ENCODE data around the gene GAGE10.

The GAGE10 gene

DNA sequence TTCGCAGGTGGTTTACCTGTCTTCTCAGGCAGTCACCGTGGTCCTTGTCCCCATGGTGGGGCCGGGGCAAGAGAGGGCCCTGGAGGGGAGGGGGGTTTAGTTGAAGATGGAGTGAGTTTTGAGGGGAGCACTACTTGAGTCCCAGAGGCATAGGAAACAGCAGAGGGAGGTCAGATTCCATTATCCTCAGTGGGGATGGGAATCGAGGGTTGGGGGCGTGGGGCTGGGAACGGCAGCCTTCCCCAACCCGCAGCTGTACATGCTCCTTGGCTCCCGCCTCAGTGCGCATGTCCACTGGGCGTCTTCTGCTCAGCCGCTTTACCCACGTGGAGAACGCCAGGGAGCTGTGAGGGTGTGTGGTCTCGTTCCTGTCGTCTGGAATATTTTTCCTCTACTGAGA is at the start of gene GAGE10:
TSS of gene GAGE10 (plus strand) at position 301 of the 400 bp plus-strand sequence. CDS start 1,214 bp downstream, outside the sequence.
- DNase-seq (ENCODE audit: low read depth in 2 of 2): no peak

DNA sequence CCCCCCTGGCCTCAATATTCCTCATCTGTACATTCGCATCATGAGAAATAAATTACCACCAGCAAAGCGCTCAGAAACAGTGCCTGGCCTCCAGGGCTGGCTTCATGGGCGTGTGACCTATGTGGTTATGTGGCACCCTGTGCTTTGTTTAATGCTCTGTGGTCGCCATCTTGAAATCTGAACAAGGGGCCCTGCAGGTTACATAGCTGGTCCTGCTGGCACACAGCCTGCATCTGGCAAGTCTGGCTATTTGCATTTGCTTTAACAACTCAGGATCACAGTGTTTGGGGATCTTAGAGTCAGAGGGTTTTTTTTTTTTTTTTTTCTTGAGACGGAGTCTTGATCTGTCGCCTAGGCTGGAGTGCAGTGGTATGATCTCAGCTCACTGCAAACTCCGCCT is 48.8 kb upstream of the GAGE10 start:
- DNase-seq (ENCODE audit: low read depth in 2 of 2): no peak

DNA sequence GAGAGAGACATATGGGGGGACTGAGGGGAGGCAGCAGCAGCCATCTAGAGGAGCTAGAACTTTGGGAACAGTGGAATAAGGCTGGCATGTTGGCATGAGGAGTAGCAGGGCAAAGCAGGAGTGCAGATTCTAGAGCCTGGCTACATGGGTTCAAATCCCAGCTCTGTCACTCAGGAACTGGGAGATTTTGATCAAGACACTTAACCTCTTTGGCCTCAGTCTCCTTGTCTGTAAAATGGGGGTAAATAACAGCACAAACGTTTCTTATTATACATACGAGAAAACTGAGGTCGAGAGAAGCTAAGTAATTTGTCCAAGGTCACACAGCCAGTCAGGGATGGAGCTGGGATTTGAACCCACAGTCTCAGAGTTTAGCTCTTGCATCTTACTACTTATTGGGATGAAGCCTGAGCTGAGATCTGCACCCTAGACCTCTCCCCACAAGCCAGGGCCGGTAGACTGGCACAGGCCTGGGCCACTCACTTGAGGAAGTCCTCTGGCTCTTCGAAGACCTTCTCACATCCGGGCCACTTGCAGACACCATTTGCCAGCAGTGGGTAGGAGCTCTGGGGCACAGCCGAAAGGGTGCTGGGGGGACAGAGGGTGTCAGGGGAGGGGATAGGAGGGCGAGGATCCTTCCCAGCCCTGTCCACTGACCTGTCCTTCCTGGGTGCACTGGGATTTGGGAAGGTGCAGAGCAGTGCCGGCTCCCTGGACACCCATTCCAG is 47.0 kb upstream of the GAGE10 start:
- DNase-seq (ENCODE audit: low read depth in 2 of 2): no peak

DNA sequence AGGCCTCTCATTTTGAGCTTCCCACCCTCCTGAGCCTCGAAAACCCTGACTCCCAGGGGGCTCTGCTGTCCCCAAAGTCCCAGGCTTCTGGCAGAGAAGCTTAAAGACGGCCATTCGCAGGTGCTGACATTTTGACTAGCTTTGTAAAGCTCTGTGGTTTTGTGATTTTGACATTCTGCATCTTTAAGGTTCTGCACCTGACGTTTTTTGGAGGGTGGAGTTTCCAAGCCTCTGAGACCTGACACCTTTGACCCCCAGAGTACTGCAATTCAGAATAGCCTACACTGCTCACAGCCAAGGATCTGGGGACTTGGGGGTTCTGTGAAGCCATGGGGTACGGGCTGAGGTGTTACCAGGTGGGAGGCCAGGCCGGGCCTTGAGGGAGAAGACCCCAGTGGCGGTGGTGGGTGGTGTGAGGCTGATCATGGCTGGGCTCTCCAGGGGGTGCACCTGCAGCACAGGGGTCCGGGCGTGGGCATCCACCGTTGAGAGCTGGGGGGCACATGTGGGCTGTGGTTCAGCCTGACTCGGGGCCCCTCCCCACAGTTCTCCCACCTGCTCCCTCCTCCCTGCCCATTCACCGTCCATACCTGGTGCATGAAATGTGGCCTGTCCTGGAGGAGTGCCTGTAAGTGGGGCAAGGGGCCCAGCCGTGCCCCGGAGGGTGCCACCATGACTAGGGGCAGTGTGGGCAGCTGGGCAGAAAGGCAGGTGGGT is 46.2 kb upstream of the GAGE10 start:
- DNase-seq (ENCODE audit: low read depth in 2 of 2): no peak

DNA sequence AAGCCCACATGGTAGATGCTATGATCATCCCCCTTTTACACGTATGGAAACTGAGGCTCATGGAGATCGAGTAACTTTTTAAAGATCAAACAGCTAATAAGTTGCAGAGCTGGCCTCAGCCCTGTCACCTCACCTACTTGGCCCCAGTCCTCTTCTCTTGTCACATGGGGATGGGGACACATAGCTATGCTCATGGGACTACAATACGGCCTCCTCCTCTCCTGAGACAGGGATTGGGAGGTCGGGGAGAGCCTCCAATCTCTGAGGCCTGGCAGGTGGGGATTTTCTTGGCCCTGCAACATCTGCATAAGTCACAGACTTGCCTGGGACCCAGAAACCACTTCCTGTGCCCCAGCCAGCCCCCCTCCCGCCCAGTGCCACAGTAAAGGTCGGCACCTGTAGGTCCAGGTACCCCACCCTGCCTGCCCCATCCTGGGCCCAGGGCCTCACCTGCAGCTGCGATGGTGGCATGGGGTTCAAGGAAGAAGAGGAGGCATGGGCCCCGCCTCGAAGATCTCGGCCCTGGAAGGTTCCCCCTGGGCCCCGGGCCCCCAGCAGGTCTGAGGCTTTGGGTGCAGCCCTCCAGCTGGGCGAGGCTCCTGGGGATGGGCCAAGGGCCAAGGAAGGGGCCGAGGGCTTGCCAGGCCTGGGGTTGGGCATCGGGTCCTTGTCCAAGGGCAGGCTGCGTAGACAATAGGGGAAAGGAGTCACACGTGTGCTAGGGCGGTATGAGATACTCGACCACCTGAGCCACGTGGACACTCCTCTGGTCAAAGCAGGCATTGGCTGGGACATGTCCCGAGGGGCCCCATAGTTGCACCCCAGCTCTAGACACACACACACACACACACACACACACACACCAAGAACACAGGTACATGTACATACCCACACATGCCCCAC is 45.3 kb upstream of the GAGE10 start:
- DNase-seq (ENCODE audit: low read depth in 2 of 2): no peak

DNA sequence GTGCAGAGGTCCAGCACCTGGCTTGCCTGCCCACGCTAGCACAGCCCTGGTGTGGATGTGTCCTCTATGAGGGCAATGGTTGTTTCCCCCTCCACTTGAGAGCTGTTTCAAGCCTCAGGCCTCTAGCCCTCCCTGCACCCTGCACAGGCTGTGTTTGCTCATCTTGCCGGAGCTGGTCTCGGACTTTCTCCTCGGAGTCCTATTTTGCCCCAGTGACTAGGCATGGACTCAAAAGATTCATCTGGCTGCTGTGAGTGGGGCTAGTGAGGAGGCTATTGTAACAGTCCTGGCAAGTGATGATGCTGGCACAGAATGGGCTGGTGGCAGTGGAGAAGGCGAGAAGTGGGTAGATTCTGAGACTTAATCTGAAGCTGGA is 44.7 kb upstream of the GAGE10 start:
- no peak for DNase-seq (ENCODE audit: low read depth in 2 of 2)

DNA sequence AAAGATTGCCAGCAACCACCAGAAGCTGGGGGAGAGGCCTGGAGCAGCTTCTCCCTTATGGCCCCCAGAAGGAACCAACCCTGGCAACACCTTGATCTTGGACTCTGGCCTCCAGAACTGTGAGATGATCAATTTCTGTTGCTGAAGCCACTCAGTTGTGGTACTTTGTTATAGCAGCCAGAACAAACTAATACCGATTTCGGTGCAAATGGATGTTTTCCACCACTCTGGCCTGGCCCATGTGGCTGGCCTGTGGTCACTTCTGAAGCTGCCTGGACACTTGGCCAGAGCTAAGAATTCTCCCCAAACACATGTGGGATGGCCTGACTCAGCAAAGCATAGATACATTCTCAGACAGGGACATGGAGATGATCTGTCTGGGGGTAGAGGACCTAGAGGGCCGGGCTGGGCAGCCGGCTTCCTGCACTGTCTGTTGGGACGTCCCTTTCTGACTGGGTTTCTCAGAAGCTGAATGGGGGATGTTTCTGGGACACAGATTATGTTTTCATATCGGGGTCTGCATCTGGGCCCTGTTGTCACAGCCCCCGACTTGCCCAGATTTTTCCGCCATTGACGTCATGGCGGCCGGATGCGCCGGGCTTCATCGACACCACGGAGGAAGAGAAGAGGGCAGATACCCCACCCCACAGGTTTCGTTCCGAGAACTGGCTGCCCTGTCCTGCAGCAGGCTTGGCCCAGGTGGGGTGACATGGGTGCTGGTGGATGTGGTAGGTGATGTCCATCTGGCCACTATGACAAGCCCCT is 43.0 kb upstream of the GAGE10 start:
- no peak for DNase-seq (ENCODE audit: low read depth in 2 of 2)

- no peak for DNase-seq (ENCODE audit: low read depth in 2 of 2)
These were observed 40.8 kb upstream of the GAGE10 start for GRCh38 chrX:49262603-49263002.

DNA sequence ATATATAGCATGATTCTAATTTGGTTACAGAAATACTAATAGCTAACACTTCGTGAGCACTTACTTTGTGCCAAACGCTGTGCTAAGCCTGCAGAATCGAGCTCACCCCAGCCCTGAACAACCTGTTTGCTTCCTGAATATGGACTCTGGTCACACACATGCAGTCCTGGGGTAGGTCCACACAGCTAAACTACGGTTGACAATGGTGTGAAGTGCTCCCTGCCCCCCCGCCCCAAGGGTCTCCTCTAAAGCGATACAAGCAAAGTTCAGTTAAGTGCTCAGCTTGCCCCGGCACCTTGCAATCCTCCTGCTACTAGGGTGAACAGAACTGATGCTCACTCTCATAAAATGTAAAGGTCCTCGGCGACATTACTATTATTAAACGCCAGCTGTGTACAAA is 39.8 kb upstream of the GAGE10 start:
- DNase-seq (ENCODE audit: low read depth in 2 of 2): no peak

DNA sequence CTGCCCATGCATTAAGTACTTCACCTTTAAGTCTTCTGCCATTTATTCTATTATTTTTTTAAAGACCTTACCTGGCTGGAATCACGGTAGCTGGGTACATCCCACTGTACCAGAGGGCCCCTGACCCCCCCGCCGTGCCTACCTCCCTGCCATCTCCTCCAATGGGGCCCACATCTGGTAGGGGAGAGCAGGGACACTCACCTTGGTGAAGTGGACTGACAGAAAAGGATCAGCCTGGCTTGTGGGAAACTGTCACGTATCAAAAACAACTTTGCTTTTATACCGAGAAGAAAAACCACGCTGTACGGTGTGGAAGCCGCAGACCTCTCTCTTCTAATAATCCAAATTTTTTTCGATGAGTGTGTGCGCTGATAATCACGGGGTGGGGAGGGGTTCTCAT is 39.0 kb upstream of the GAGE10 start, which contains the start of gene FOXP3:
TSS of gene FOXP3 (minus strand) at position 251 of the 400 bp plus-strand sequence. CDS start 6,205 bp downstream, outside the sequence.
- no peak for DNase-seq (ENCODE audit: low read depth in 2 of 2)

GRCh38 chrX:49266523-49267445 is 36.7 kb upstream of the GAGE10 start:
- no peak for DNase-seq (ENCODE audit: low read depth in 2 of 2)

GRCh38 chrX:49268702-49269009 is 34.8 kb upstream of the GAGE10 start:
- no peak for DNase-seq (ENCODE audit: low read depth in 2 of 2)

- DNase-seq (ENCODE audit: low read depth in 2 of 2): peak; percentile 85 to 86
These were observed 34.3 kb upstream of the GAGE10 start for GRCh38 chrX:49269010-49269766.

GRCh38 chrX:49269767-49270248 is 33.6 kb upstream of the GAGE10 start, which contains the start of gene PPP1R3F:
Gene PPP1R3F, plus strand, starts transcription at chrX:49269793. Its CDS starts 77 bp downstream, at chrX:49269870.
- no peak for DNase-seq (ENCODE audit: low read depth in 2 of 2)

- no peak for DNase-seq (ENCODE audit: low read depth in 2 of 2)
These were observed 33.1 kb upstream of the GAGE10 start for GRCh38 chrX:49270249-49270921.

- no peak for DNase-seq (ENCODE audit: low read depth in 2 of 2)
These were observed 32.1 kb upstream of the GAGE10 start for GRCh38 chrX:49271341-49271740.

DNA sequence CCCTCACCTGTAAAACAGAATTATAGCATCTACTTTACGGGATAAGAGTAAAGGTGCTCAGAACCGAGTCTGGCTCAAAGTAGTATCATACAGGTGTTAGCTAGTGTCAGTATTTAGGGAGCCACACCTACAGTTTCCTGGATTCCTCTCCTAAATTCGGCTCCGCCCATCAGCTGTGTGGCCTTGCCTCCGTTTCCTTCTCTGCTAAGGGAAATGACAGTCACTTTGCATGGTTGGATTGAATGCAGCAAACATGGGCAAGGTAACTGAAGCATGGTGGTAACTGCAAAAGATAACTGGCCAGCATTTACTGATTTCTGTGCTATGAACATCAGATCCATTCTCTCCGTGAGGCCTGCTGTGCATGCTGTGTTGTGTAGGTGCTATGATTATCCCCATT is 31.0 kb upstream of the GAGE10 start:
- no peak for DNase-seq (ENCODE audit: low read depth in 2 of 2)

DNA sequence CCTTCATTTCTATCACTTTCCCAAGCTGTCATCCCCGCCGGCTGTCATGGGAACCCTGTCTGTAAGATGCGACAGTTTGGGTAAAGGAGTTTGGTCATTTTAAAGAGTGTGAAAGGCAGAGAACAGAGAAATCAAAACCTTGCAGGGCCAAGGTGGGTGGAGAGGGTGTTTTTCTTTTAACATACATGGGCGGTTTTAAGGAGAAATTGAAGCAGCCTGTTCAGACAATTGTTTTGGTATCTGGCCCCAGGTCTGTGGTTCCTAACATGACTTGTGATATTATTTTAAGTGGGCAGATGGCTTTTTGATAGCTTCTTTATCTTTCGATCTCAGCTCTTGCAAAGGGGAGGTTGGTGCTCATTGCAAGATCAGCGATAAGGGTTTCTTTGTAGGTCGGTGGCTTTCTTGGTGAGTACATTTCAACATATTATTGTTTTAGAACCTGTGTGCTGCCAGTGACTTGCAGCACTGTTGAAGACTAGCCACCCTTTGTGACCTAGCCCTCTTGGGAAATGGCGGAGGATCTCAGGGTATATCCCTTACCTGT is 30.2 kb upstream of the GAGE10 start:
- DNase-seq (ENCODE audit: low read depth in 2 of 2): peak in 1 of 2 donors; percentile 21

DNA sequence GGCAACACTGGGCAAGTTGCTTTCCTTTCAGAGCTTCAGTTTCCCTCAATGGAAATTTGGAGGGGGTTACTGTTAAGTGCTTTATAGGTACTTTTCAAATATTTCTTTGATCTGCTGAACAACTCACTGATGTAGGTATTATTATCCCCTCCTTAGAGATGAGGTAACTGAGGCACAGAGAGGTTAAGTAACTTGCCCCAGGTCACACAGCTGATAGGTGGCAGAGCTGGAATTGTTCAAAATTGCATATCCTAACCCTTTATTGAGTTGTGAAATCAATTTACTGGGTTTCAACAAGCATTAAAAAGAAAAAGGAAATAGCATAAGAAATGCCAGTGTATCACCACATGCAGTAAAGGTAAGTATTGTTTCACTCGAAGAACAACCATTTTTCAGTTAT is 27.2 kb upstream of the GAGE10 start:
- DNase-seq (ENCODE audit: low read depth in 2 of 2): no peak
